GM10266 (cell line): ENCODE measurements around the gene FCN1.

Experiments
- DNase-seq: peaks from one replicate; pipeline ENCODE4 v3.0.0; 2012; ENCODE audit errors: extremely low spot score
- TF ChIP-seq, protein P1 (sequence below): IDR thresholded peaks from 2 replicates; pipeline ENCODE4 v1.5.1; 2012; ENCODE audit warnings: mild to moderate bottlenecking, low read depth; ENCODE audit not compliant: control insufficient read depth, insufficient read depth; ENCODE audit errors: missing control alignments

The FCN1 gene

DNA sequence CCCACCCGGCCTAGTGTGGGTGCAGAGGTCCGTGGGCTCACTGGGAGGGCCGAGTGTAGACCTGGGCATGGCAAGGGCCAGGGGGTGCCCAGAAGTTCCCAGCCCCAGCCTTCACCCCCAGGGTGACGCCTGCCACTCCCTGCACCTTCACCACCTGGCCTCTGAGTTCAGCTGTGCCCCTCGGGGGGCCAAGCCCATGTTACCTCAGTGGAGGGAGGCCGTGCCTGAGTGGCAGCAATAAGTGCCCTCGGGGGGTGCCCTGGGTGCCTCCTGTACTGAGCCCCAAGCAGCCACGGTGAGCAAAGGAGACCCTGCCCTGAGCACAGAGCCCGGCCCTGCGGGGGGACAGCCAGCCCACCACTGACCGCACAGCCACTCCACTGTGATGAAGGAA is 47.4 kb downstream of the FCN1 start:
- TF ChIP-seq, protein P1, sequence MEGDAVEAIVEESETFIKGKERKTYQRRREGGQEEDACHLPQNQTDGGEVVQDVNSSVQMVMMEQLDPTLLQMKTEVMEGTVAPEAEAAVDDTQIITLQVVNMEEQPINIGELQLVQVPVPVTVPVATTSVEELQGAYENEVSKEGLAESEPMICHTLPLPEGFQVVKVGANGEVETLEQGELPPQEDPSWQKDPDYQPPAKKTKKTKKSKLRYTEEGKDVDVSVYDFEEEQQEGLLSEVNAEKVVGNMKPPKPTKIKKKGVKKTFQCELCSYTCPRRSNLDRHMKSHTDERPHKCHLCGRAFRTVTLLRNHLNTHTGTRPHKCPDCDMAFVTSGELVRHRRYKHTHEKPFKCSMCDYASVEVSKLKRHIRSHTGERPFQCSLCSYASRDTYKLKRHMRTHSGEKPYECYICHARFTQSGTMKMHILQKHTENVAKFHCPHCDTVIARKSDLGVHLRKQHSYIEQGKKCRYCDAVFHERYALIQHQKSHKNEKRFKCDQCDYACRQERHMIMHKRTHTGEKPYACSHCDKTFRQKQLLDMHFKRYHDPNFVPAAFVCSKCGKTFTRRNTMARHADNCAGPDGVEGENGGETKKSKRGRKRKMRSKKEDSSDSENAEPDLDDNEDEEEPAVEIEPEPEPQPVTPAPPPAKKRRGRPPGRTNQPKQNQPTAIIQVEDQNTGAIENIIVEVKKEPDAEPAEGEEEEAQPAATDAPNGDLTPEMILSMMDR, result no peak

DNA sequence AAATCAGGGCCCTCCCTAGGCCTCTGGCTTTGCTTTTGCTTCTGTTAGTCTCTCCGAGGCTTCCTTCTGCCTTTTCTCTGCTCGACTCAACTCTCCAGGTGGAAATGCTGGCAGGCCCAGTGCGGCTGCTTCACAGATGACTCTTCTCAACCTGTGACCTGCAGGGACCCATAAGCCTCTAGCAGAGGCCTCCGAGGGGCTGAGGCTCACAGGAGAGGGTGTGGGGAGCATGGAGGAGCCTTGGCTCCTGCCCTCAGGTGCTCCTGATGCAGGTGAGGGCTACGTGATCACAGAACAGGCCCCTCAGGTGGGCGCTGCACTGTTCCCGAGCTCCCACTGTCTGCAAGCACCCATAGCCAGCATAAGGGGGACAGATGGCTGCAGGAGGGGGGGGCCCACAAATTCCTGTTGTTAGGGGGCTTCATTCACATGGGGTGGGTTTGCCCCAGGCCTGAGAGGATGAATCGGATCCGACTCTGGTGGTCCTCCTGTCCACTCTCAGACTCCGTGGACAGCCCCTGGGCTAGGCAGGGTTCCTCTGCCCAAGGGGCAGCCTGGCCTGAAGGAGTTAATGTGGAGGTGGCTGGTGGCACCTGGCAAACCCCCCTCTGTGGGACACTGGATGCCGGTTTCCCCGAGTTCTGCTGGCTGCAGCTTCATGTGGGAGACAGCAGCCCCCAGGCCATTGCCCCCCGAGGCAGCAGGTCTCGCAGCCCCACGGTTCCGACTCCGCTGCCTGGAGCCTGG is 48.0 kb downstream of the FCN1 start:
- no peak for DNase-seq
- TF ChIP-seq, protein P1, result no peak

More for the DNA sequence above, 47.4 kb downstream of the FCN1 start:
- no peak for DNase-seq

DNA sequence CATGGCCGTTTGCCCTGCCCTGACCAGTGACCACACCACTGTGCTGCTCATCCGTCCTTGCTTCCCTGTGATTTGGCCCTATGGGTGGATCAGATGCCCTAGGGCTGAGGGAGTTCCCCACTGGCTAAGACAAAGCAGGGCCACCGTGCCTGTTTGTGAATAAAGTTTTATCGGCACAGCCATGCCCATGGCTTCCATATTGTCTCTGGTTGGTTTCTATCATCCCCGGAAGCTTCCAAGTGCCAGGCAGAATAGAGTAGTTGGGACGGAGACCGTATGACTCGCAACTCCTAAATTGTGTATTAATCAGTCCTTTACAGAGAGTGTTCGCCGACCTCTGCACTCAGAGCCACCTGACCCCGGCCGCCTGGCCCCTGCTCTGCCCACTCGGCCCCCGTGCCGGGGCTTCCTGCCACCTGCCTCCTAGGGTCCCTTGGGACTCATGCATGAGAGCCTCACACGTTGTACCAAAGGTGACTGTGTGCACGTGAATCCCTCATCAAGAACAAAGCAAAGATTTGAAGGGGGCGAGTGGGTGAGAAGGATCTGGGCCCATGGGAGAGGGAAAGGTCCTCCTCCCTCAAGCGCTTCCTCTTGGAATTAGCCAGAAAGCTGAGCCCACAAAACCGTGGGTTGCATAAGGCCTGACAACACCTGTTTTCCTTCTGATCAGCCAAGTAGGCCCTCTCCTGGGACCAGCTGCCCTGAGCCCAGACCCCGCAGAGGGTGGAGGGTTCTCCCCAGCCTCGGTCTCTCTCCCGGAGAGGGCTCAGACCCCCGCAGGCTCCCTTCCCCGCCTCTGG is 48.8 kb downstream of the FCN1 start:
- DNase-seq, result no peak
- TF ChIP-seq, protein P1, result no peak

GRCh38 chr9:134867917-134868750 is 49.6 kb downstream of the FCN1 start:
- no peak for DNase-seq
- TF ChIP-seq, protein P1, result no peak

- TF ChIP-seq, protein P1, result no peak
- DNase-seq, result no peak
Observed at GRCh38 chr9:134864821-134865190, 52.9 kb downstream of the FCN1 start.

- DNase-seq, result no peak
- TF ChIP-seq, protein P1, result no peak
Observed at GRCh38 chr9:134863941-134864820, 53.5 kb downstream of the FCN1 start.
